Endodermal cell (in vitro differentiated cells): ENCODE measurements around the gene RNF40. TPM values are rescaled to one million over a fixed set of nuclear protein-coding genes. Genes with fewer than 3 reads are reported as not detected.

ENCODE experiments used
- DNase-seq: peaks from one replicate; pipeline ENCODE4 v3.0.0-alpha.2; 2017
- H3K27ac ChIP-seq: 2 replicates; pipeline ENCODE4 v1.5.1; 2013; ENCODE audit warnings: mild to moderate bottlenecking, low read depth, low read length, moderate library complexity
- H3K27me3 ChIP-seq: 2 replicates; pipeline ENCODE4 v1.6.1; 2013; ENCODE audit warnings: mild to moderate bottlenecking, low read length, moderate library complexity; ENCODE audit not compliant: insufficient read depth, control insufficient read depth, poor library complexity, severe bottlenecking
- H3K36me3 ChIP-seq: 2 replicates; pipeline ENCODE4 v1.7.0; 2013; ENCODE audit warnings: mild to moderate bottlenecking, low read length, moderate library complexity; ENCODE audit not compliant: control insufficient read depth, insufficient read depth
- H3K4me1 ChIP-seq: one replicate; pipeline ENCODE4 v1.7.0; 2013; ENCODE audit warnings: low read length; ENCODE audit not compliant: control insufficient read depth, insufficient read depth
- H3K4me3 ChIP-seq: 2 replicates; pipeline ENCODE4 v1.5.1; 2013; ENCODE audit warnings: mild to moderate bottlenecking, low read length, moderate library complexity
- H3K9ac ChIP-seq: 2 replicates; pipeline ENCODE4 v1.6.1; 2013; ENCODE audit warnings: mild to moderate bottlenecking, low read length, moderate library complexity; ENCODE audit not compliant: poor library complexity, severe bottlenecking; ENCODE audit errors: extremely low read depth
- H3K9me3 ChIP-seq: 2 replicates; pipeline ENCODE4 v1.6.1; 2013; ENCODE audit warnings: mild to moderate bottlenecking, low read length, moderate library complexity; ENCODE audit not compliant: control insufficient read depth
- H3K27ac Mint-ChIP-seq: 2 replicates; pipeline ENCODE4 v1.8.0; 2020; ENCODE audit warnings: mixed read lengths
- H3K27me3 Mint-ChIP-seq: 2 replicates; pipeline ENCODE4 v1.8.0; 2021; ENCODE audit warnings: mild to moderate bottlenecking, mixed read lengths; ENCODE audit not compliant: insufficient read depth
- H3K36me3 Mint-ChIP-seq: 2 replicates; pipeline ENCODE4 v1.8.0; 2020; ENCODE audit warnings: low read depth, mixed read lengths
- H3K4me1 Mint-ChIP-seq: 2 replicates; pipeline ENCODE4 v1.8.0; 2020; ENCODE audit warnings: mixed read lengths
- H3K4me3 Mint-ChIP-seq: 2 replicates; pipeline ENCODE4 v1.8.0; 2020; ENCODE audit warnings: mild to moderate bottlenecking, moderate library complexity, mixed read lengths
- H3K9me3 Mint-ChIP-seq: 2 replicates; pipeline ENCODE4 v1.8.0; 2020; ENCODE audit warnings: mild to moderate bottlenecking, mixed read lengths
- CTCF ChIP-seq: fragments of 200-600 bp; sonication (generic); conservative IDR thresholded peaks from 2 replicates; pipeline ENCODE4 v1.5.0; 2021; ENCODE audit warnings: antibody characterized with exemption, mild to moderate bottlenecking
- WGBS, 2 experiments: methylation state at CpG; one replicate each; pipeline versions ENCODE4 v1.1.5 to v1.1.7; 2013; ENCODE audit warnings: missing lambda C conversion rate in 2 of 2, mixed read lengths in 1 of 2; ENCODE audit not compliant: insufficient coverage in 1 of 2, insufficient read length in 1 of 2; 5-methylcytosine and 5-hydroxymethylcytosine counted together
- total RNA-seq, 2 donors: library from RNA; stranded (reverse); fragmentation: NEBNext Ultra II Directional in 1 of 2; extraction: Animal tissue kit (Norgen Biotek cat#: 25700) in 1 of 2; gene quantifications; 2 replicates in 1 of 2; 3 replicates in 1 of 2; pipeline ENCODE4 v1.2.1, GENCODE V29; 2021

Gene RNF40
- total RNA-seq, 2 donors from 2014 or later, result 88.4 to 95.8 TPM

- Mint-ChIP-seq H3K4me1 (peaks cover 12% of the 10 kb centered on the region), H3K9me3 (no peaks in the 10 kb centered on the region), H3K36me3 (peaks cover 33% of the 10 kb centered on the region), H3K4me3 (no peak overlapping the region), H3K27ac (no peak overlapping the region), H3K27me3 (no peaks in the 10 kb centered on the region)
- Histone ChIP-seq H3K36me3 (peaks cover 46% of the 10 kb centered on the region), H3K27ac (no peak overlapping the region), H3K4me3 (no peak overlapping the region), H3K9ac (no peak overlapping the region), H3K4me1 (no peaks in the 10 kb centered on the region), H3K9me3 (no peaks in the 10 kb centered on the region), H3K27me3 (no peaks in the 10 kb centered on the region)
- DNase-seq, result no peak
- no peak for TF ChIP-seq CTCF
- 91 to 100% methylated on average over 1 to 4 of the region's 4 CpGs for WGBS, 2 experiments
These were observed 18.4 kb downstream of the RNF40 start for GRCh38 chr16:30780549-30780948.

DNA sequence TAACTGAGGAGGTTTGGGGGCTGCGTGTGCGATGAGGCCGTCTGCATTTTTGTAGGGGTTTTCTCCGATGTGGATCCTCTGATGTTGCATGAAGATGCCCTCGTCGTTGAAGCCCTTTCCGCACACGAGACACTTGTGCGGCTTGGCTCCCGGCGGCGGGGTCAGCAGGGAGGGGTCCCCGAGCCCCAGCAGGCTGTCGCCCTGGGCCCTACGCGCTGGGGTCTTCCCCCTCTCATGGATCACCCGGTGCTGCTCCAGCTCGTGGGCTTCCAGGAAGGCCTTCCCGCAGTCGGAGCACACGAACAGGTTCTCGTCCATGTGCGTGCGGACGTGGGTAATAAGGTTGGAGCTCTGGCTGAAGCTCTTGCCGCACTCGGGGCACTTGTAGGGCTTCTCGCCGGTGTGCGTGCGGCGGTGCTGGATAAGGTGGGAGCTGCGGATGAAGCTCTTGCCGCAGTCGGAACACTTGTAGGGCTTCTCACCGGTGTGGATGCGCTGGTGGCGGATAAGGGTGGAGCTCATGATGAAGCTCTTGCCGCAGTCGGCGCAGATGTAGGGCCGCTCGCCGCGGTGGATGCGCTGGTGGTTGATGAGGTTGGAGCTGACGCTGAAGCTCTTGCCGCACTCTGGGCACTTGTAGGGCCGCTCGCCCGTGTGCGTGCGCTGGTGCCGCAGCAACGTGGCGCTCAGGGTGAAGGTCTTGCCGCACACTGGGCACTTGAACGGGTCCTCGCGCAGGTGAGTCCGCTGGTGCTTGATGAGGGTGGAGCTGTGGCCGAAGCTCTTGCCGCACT lies 20.6 kb downstream of the RNF40 start:
- Mint-ChIP-seq H3K27ac (no peak overlapping the region), H3K9me3 (no peaks in the 10 kb centered on the region), H3K27me3 (no peaks in the 10 kb centered on the region), H3K36me3 (peaks cover 33% of the 10 kb centered on the region), H3K4me3 (no peak overlapping the region), H3K4me1 (peaks cover 17% of the 10 kb centered on the region)
- H3K27ac ChIP-seq, result no peak overlapping the region
- H3K36me3 ChIP-seq, result peaks cover 47% of the 10 kb centered on the region
- 94 to 95% methylated on average over 51 to 63 of the region's 63 CpGs for WGBS, 2 experiments
- TF ChIP-seq CTCF, result no peak
- H3K4me3 ChIP-seq, result no peak overlapping the region
- H3K9me3 ChIP-seq, result no peaks in the 10 kb centered on the region
- no peaks in the 10 kb centered on the region for H3K27me3 ChIP-seq
- DNase-seq, result no peak
- no peaks in the 10 kb centered on the region for H3K4me1 ChIP-seq
- H3K9ac ChIP-seq, result no peak overlapping the region

DNA sequence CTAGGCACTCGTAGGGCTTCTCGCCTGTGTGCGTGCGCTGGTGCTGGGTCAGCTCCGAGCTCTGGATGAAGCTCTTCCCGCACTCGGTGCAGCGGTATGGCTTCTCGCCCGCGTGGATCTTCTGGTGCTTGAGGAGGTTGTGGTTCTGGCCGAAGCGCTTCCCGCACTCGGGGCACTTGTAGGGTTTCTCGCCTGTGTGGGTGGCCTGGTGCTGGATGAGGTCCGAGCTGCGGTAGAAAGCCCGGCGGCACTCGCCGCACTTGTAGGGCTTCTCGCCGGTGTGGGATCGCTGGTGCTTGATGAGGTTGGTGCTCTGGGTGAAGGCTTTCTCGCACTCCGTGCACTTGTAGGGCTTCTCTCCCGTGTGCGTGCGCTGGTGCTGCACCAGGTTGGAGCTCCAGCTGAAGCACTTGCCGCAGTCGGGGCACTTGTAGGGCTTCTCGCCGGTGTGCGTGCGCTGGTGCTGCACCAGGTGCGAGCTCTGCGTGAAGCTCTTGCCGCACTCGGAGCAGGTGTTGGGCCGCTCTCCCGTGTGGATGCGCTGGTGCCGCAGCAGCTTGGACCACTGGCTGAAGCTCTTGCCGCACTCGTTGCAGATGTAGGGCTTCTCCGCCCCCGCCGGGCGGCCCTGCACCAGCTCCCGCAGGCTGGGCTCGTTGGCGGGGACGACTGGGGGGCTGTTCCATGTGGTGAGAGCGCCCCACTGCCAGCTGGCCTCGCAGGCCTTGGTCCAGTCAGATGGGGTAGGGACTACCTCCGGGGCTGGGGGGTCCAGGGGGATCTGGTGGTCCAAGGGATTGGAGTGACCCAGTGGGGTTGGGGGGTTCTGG lies 21.4 kb downstream of the RNF40 start:
- Histone ChIP-seq H3K4me3 (no peak overlapping the region), H3K9ac (no peak overlapping the region), H3K27me3 (no peaks in the 10 kb centered on the region), H3K4me1 (no peaks in the 10 kb centered on the region), H3K36me3 (peaks cover 47% of the 10 kb centered on the region), H3K27ac (no peak overlapping the region), H3K9me3 (no peaks in the 10 kb centered on the region)
- WGBS, 2 experiments, result 96% methylated on average over 29 to 57 of the region's 57 CpGs
- Mint-ChIP-seq H3K36me3 (peaks cover 33% of the 10 kb centered on the region), H3K27me3 (no peaks in the 10 kb centered on the region), H3K9me3 (no peaks in the 10 kb centered on the region), H3K4me3 (no peak overlapping the region), H3K4me1 (peaks cover 17% of the 10 kb centered on the region), H3K27ac (no peak overlapping the region)
- no peak for TF ChIP-seq CTCF
- no peak for DNase-seq
